ENCODE results near the gene PARD3. TPM values are rescaled to one million over a fixed set of nuclear protein-coding genes. Genes with fewer than 3 reads are reported as not detected.

Gene PARD3
- total RNA-seq, 1 donor from 2014 or later = 37.5 TPM

GRCh38 chr10:34147641-34148304, 667.3 kb downstream of the PARD3 start:
- Histone ChIP-seq H3K27ac (no peak overlapping the region), H3K4me1 (peaks cover 0 to 9% of the 10 kb centered on the region in 2 donors), H3K27me3 (no peaks in the 10 kb centered on the region), H3K36me3 (no peaks in the 10 kb centered on the region), H3K4me3 (no peak overlapping the region), H3K9me3 (no peaks in the 10 kb centered on the region)
- no peak for DNase-seq (ENCODE audit: low spot score in 2 of 2)
- no peak for TF ChIP-seq CTCF (IDR thresholded peaks at IDR 0.05)
- intact Hi-C loops (cut with DNase I) = no loop called here

- H3K4me3 ChIP-seq = no peak overlapping the region
- H3K9me3 ChIP-seq = no peaks in the 10 kb centered on the region
- peaks cover 0 to 9% of the 10 kb centered on the region in 2 donors for H3K4me1 ChIP-seq
- H3K27ac ChIP-seq = no peak overlapping the region
- no peak for TF ChIP-seq CTCF (IDR thresholded peaks at IDR 0.05)
- intact Hi-C loops (cut with DNase I) = no loop called here
- no peaks in the 10 kb centered on the region for H3K27me3 ChIP-seq
- no peak for DNase-seq (ENCODE audit: low spot score in 2 of 2)
- H3K36me3 ChIP-seq = no peaks in the 10 kb centered on the region
Measured at GRCh38 chr10:34145715-34146114, 669.4 kb downstream of the PARD3 start.

- Histone ChIP-seq H3K4me1 (peaks cover 0 to 9% of the 10 kb centered on the region in 2 donors), H3K27me3 (no peaks in the 10 kb centered on the region), H3K4me3 (no peak overlapping the region), H3K9me3 (no peaks in the 10 kb centered on the region), H3K36me3 (no peaks in the 10 kb centered on the region), H3K27ac (no peak overlapping the region)
- intact Hi-C loops (cut with DNase I) = no loop called here
- TF ChIP-seq CTCF (IDR thresholded peaks at IDR 0.05) = no peak
- DNase-seq (ENCODE audit: low spot score in 2 of 2) = no peak
Measured at GRCh38 chr10:34143466-34143865, 671.6 kb downstream of the PARD3 start.

DNA sequence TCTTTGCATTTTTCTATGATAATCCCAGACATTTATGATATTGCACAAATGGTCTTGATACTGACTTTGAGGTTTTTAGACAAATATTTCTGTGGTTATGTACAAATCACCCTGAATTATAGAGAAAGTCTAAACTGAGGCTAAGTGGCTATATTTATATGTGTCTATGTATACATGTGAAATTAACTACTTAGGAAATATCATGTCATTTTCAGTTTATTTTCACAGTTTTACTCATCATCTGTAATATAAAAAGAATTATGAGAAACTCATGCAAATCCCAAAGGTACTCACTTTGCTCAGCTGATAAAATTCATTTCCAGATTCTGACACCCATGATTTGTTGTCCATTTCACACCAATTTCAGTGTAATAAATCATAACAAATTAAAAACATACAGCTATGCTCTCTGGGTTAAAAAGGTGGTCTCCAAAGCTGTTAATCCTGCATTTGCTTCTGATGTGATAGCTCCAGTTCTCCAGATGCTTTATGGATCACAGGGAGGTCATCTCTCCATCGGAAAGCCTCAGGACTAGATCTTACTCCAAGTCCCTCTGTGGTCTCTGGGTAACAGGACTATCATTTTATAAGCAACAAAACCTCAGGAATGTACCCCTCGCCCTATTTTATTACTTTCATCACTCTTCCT, 673.9 kb downstream of the PARD3 start:
- no peak for TF ChIP-seq CTCF (IDR thresholded peaks at IDR 0.05)
- intact Hi-C loops (cut with DNase I) = no loop called here

DNA sequence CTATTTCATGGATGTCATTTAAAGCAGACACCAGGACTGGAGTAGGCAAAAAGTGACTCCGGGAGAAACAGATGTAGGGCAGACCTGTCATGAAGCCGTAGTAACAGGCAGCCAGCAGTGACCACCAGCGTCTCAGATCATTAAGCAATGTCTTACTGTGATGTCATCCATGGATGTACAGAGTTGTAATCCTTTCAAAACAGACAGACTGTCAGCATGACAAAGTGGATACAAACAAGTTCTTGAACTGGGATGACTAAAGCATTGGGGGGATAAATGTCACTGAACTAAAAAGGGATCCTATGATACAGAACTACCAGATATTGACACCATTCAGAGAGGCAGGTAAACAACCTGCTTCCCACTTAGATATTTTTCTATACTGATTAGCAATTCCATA, 675.5 kb downstream of the PARD3 start:
- H3K27ac ChIP-seq = no peak overlapping the region
- H3K4me1 ChIP-seq = peaks cover 0 to 3% of the 10 kb centered on the region in 2 donors
- no peaks in the 10 kb centered on the region for H3K36me3 ChIP-seq
- H3K27me3 ChIP-seq = no peaks in the 10 kb centered on the region
- intact Hi-C loops (cut with DNase I) = no loop called here
- no peak for DNase-seq (ENCODE audit: low spot score in 2 of 2)
- no peak for TF ChIP-seq CTCF (IDR thresholded peaks at IDR 0.05)
- no peaks in the 10 kb centered on the region for H3K9me3 ChIP-seq
- no peak overlapping the region for H3K4me3 ChIP-seq

More for the DNA sequence above, 673.9 kb downstream of the PARD3 start:
- Histone ChIP-seq H3K4me1 (peaks cover 0 to 3% of the 10 kb centered on the region in 2 donors), H3K9me3 (no peaks in the 10 kb centered on the region), H3K27me3 (no peaks in the 10 kb centered on the region), H3K27ac (no peak overlapping the region), H3K36me3 (no peaks in the 10 kb centered on the region), H3K4me3 (no peak overlapping the region)
- DNase-seq (ENCODE audit: low spot score in 2 of 2) = no peak
